Activated T-cell treated with anti-CD3 and anti-CD28 coated beads, Interleukin-2, amount 50 U/mL, for 48 hours (primary cell): ENCODE data around the gene FUT6.

ENCODE experiments used
- DNase-seq, 2 experiments: peaks; one replicate each; pipeline ENCODE4 v3.0.0-alpha.2; 2020

FUT6 gene

GRCh38 chr19:5804516-5805461, 34.7 kb downstream of the FUT6 start, which contains the start of gene NRTN:
NRTN (plus strand) TSS chr19:5805067; CDS start chr19:5824166, 19,099 bp downstream.
- peak; percentile 58 to 68 for DNase-seq

DNA sequence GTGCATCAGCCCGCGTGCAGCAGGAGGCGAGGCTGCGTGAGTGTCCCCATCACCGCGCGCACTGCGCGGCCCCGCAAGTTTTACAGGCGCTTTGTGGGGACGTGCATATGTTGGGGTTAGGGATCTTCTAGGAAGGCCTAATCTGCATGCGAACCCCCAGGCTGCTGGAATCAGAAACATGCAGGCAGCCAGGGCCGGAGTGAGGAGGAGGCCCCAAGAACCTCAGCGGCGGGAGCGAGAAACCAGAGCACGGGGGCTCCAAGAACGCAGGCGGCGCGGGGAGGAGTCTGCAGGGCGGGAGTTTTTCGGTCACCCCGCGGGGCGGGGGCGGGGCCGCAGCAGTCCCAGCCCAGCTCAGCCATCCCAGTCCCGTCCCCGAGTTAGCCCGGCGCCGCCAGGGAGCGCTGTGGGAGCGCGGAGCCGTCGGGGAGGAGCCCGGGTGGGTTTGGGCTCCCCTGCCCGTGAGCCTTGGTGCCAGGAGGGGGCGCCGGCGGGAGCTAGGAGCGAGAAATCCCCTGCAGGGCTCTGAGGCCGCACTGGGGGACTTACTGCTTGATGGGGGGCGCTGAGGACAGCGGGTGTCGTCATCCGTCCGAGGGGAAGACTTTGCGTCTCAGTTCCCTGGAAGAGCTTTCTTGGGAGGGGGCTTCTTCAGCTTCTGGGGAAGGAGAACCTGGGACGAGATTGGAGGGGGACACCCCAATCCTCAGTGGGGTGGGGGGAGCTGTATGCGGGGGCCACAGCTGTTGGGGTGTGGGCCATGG, 35.6 kb downstream of the FUT6 start:
- peak; percentile 98 to 99 for DNase-seq

DNA sequence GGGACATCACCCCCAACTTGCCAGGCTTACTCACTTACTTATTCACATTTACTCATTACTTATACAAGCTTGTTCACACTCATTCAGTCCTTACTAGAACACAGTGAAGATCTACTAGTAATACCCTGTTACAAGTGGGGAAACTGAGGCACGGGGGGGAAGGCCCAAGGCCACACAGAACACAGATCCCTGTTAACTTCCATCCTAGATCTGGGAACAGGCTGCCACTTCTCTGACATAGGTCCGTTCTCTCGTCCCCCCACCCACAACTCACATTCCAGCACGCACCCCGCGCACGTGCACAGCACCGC, 36.1 kb downstream of the FUT6 start:
- DNase-seq, result no peak

GRCh38 chr19:5801796-5802619, 37.5 kb downstream of the FUT6 start:
- peak in 1 of 2 experiments; percentile 47 for DNase-seq

DNA sequence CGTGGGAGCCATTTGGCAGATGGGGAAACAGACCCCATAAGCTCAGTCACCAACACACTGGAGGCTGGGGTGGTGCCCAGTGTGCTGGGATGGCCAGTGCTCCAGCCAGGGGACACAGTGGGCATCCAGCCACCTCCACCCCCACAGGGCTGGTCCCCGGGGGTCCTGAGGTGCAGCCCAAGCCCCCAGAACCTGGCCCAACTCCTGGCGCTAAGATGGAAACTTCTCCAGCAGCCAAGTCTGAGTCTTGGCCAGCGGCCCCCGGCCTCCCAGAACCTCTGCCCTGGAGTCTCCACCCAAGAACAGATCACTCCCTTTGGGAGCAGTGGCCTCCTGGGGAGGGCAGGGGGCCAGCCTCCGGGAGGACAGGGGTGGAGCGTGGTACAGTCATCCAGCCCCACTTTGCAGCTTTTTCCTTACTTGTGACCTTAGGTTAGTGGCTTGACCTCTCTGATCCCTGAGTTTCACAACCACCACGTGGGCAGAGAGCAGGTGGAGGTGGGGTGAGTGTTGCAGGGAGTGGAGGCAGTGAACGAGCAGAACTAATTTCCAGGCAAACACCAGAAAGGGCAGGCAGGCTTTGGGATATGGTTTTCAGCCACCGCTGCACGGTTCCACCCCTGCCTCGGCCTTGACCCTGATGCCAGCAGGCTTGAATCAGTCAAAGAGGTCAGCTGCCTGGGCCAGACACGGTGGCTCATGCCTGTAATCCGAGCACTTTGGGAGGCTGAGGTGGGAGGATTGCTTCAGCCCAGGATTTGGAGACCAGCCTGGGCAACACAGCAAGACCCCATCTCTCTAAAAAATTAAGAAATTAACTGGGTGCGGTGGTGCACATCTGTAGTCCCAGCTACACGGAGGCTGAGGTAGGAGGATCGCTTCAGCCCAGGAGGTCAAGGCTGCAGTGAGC, 38.9 kb downstream of the FUT6 start:
- no peak for DNase-seq

DNA sequence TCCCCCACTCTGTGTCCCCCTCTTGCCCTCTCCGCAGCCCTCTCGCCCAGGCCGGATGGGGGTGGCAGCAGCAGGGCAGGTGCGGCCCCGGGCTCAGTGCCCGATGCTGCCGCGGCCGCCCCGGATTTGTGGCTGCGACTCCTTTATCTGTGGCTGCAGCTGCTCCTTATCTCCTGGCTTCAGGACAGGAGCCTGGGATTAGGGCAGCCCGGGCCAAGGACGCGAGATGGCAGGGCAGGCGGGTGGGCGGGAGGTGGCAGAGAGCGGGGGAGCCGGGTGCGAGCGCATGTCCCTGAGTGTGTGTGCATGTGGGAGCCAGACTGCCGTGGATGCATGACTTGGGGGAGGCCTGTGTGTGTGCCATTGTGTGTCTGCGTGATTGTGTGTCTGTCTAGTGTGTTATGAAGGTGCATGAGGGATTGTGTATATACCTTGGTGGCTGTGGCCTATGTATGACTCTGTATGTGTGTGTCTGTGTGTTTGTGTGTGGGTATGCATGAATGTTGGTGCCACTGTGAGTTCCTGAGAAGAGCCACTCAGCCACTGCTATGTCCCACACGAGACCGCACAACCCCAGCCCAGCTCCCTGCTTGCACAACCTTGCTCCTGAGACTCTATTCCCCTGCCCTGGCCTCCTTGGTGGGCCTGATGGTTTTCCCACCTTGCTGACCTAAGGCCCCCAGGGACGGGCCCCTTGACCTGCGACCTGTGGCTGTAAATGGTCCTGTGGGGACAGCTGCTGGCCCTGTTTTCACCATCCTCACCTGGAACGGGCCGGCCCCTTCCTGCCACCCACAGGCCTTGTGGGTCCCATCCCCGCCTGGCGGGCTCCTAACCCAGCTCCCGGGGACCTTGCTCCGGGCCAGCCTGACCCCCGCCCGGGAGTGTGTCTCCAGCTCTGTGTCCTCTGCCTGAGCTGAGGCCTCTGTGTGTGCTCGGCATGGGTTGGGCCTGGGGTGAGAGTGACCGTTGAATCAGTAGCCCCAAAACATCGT, 40.0 kb downstream of the FUT6 start:
- no peak for DNase-seq

DNA sequence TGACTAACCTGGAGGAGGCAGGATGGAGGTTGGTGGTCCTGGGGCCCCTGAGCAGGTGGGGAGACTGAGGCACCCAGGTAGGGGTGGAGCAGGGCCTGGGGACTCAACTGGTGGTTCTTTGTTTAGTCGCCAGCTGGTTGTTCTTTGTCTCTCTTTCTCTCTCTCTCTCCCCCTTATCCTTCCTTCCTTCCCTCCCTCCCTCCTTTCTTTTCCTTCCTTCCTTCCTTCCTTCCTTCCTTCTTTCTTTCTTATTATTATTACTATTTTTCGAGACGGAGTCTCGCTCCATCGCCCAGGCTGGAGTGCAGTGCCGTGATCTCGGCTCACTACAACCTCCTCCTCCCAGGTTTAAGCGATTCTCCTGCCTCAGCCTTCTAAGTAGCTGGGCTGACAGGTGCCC, 41.3 kb downstream of the FUT6 start:
- DNase-seq, result no peak

GRCh38 chr19:5795382-5795919, 44.1 kb downstream of the FUT6 start:
- no peak for DNase-seq

DNA sequence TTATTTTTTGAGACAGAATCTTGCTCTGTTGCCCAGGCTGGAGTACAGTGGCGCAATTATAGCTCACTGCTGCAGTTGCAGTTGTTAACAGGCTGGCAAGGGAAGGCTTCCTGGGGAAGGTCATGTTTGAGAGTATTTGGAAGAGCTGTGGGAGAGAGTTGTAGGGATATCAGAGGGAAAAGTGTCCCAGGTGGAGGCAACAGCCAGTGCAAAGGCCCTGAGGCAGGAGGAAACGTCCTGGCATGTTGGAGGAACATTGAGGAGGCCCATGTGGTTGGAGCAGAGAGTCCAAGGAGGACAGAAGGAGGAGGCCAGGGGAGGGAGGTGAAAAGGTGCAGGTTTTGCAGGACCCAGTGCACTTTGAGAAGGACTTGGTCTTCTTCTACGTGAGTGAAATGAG, 46.3 kb downstream of the FUT6 start:
- no peak for DNase-seq

- DNase-seq, result no peak
Measured at GRCh38 chr19:5792224-5792623, 47.3 kb downstream of the FUT6 start.

DNA sequence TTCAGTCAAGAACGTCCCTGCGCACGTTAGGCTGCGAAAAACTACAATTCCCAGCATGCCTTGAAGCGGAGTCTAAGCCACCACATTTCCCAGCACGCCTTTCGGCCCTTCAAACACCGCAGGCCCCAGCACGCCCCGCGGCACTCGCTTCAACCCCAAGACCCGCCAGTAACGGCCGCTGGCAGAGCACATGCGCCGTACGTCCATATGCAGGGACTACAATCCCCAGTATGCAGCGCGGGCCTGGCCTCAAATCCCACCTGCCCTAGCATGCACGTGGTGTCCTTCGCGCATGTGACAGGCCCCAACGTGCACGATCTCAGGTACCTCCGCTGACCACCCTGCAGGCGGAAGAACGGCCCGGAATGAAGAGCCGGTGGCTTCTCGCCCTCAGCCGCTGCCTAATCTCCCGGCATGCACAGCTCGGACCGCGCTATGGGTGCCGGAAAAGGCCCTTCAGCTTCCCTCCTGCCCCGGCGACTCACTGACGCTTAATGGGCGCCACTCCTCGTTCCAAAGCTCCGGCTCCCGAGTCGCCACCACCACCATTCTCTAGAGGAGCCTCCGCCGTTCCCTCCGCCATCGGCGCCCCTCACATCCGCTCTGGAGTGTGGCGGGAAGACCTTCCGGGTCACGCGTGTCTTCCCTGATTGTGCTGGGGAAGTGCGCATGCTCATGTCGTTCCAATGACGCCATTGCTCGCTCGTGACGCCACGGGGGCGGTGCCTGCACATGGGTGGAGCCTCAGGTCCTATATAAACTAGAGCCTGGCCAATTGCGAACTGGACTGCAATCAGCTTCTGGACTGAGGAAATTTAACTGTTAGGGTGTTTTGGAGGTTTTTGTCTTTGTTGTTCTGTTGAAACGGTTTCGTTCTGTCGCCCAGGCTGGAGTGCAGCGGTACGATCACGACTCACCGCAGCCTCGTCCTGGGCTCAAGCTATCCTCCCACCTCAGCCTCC, 48.7 kb downstream of the FUT6 start, which contains the start of gene DUS3L:
Gene DUS3L (minus strand): TSS at position 605 of the 962 bp plus-strand sequence. CDS start 22 bp downstream, at position 583.
- DNase-seq, result peak; percentile 97 to 99

DNA sequence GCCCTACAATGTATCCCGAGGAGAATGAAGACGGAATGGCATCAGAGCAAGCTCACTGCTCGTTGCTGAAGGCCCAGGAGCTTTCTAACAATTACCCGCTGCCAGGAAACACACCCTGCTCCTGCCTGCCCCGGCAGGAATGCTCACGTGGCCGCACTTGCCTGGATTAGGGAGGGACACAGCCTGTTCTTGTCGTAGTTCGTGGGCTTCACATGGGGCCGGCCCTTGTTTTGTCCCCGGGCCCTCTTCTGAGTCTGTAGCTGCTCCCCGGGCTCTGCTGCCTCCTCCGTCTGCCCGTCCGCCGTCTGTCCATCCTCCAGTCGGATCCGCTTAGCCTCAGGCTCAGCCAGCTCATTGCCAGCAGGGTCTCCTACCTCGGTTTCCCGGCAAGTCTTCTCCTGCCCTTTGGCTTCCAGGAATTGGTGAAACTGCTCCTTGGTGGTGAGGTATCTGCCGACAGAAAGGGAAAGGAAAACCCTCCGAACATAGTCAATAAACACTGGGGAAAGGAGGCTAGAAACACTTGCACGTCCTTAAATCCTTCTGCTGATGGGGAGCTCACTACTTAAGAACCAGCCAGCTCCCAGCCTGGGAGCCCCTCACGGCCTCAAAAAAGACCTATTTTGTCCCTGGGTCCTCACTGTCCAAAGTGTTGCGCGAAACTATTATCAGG, 49.5 kb downstream of the FUT6 start:
- no peak for DNase-seq

DNA sequence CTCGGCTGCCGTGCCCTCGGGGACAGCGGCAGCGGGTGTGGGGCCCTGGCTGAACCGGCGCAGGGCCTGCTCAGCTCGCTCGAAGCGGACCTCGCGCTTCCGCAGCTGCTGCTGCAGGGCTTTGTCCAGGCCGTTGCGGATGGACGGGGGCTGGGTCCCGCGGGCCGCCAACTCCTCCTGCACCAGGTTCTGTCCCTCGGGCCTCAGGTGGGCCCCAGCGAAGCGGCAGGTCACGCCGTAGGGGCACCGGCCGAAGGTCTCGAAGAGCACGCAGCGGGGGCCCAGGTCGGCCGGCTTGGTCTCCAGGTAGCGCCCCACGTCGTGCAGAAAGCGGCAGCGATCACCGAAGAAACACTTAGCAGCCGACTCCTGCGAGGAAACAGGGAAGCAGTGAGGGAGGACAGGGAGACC, 50.1 kb downstream of the FUT6 start:
- no peak for DNase-seq

DNA sequence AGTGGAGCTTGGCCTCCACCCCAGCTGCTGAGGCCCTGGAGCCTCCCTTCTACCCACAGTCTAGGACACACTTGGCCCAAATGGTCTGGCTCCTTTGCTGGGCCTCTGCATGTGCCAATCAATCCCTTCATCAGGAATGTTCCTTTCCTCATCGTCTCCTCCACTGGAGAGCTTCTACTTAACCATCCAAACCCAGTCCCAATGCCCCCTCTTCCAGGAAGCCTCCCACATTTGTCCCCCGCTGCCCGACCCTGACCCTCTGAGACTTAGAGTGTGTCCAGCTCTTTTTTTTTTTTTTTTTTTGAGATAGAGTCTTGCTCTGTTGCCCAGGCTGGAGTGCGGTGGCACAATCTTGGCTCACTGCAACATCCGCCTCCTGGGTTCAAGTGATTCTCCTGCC, 51.1 kb downstream of the FUT6 start:
- no peak for DNase-seq

DNA sequence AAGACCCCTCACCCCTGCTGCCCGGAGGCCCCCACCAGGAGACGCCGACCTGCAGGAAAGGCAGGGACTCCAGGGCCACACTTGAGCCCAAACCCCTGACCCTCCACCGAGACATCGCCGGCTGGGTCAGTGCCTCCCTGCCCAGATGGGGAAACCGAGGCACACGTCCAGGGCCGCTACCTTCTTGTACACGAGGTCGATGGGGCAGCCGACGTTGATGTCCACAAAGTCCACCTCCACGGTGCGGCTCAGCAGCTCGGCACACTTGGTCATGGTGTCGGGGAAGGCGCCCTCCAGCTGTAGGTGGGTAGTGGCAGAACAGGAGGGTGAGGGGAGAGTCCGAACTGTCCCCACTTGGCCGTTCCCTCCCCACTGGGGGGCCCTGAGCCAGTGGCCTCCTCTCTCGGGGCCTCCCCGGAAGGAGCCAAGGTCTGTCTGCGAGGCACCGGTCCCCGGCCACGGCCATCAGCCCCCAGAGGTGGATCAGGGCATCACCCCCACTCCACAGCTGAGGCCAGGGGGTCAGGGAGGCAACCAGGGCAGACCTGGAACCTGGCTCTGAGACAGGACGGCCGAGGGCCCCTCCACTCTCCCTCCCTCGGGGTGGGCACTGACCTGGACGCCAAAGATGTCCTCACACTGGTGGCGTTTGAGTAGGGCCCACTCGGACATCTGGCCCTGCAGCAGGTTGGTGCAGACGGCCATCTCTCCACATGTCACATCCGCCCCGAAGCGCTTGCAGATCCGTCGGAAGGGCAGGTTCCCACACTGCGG, 51.9 kb downstream of the FUT6 start:
- DNase-seq, result no peak

DNA sequence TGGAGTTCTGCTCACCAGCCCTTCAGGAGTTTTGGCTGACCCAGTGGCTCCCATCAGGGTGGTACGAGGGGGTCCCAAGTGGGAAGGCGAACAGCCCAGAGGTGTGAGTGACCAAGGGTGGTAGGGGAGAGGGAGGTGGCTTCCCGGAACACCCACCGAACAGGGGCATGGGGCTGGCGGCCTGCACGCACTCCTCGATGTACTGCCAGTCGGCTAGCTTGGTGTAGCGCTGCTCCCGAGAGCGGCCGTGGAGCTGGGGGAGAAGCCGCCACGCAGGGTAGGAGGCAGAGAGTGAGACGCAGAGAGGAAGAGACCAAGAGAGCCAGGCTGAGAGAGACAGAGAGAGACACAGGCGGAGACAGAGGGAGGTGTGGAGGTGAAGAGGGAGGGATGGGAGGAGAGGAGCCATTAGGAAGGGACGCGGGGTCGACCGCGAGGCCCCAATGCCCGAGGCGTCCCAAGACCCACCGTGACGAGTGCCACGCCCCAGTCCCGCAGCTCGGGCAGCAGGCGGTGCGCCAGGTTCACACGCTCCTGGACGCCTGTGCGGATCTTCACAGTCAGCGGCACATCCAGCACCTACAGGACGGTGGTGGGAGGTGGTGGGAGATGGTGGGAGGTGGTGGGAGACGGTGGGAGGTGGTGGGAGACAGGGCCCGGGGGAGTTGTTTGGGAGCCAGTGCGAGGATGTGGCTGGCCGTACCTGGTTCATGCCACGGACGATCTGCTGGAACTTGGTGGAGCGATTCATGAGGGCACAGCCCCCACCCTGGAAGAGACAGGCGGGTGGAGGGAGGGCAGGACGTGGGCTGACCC, 52.7 kb downstream of the FUT6 start:
- no peak for DNase-seq

DNA sequence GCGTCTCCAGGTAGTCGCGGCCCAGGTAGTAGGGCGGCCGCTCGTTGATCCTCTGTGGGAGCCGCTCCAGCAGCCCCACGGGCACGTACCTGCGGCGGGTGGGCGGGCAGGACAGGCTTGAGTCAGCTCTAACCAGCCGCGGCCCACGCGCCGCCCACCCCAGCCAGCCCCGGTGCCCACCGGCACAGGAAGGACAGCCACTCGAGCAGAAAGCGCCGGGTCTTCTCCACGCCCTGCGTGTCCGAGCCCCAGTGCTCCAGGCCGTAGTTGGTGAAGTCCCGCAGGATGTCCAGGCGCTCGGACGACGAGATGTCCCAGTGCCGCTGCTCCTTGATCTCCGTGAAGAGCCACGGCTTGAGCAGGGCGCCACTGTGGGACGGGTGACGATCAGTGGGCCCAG, 54.1 kb downstream of the FUT6 start:
- DNase-seq, result no peak
